BJ (cell line): ENCODE results near the gene AGT. TPM values are rescaled to one million over a fixed set of nuclear protein-coding genes. Genes with fewer than 3 reads are reported as not detected.

Experiments used
- CTCF ChIA-PET: fragments of 350-600 bp; formaldehyde crosslinking; extraction: SDS; loops from one replicate; lab custom pipeline; 2021; ENCODE audit warnings: antibody characterized with exemption, inconsistent platforms; lab: Yijun Ruan, JAX
- POLR2A ChIA-PET: fragments of 300-600 bp; sonication (Branson Sonifier 250); formaldehyde crosslinking; extraction: SDS; loops from one replicate; lab custom pipeline; 2021; ENCODE audit warnings: antibody characterized with exemption; lab: Charles Lee
- DNase-seq: peaks from one replicate; pipeline ENCODE4 v3.0.0-alpha.2; 2011; ENCODE audit warnings: low read depth
- H3K27me3 ChIP-seq: 2 replicates; pipeline ENCODE4 v1.6.0; 2011; ENCODE audit warnings: low read length; ENCODE audit not compliant: control insufficient read depth, insufficient read depth
- H3K36me3 ChIP-seq: 2 replicates; pipeline ENCODE4 v1.5.1; 2011; ENCODE audit warnings: low read length; ENCODE audit not compliant: control insufficient read depth, insufficient read depth
- H3K4me3 ChIP-seq: 2 replicates; pipeline ENCODE4 v1.5.1; 2011; ENCODE audit warnings: low read depth, mild to moderate bottlenecking, control low read depth, low read length
- CTCF ChIP-seq: IDR thresholded peaks from 2 replicates; pipeline ENCODE4 v1.5.1; 2011; ENCODE audit warnings: low read depth, mild to moderate bottlenecking, control low read depth, inconsistent platforms, low read length, moderate library complexity; ENCODE audit not compliant: insufficient read depth
- polyA plus RNA-seq: library from polyadenylated mRNA; depleted of rRNA; stranded (reverse); fragments of >200 nt; gene quantifications from 2 replicates; pipeline ENCODE4 v1.2.3, GENCODE V29; 2011

AGT gene
- polyA plus RNA-seq, 1 experiment, result 4.1 TPM

- H3K36me3 ChIP-seq, result no peaks in the 10 kb centered on the region
- no peak overlapping the region for H3K4me3 ChIP-seq
- 0 out of 2 replicates have a peak, but pooled peaks cover 3% of the 10 kb centered on the region for H3K27me3 ChIP-seq
- TF ChIP-seq CTCF, result no peak
- no peak for DNase-seq
- ChIA-PET POLR2A (no interaction called here), CTCF (no interaction called here)
These were observed 39.3 kb upstream of the AGT start for GRCh38 chr1:230753191-230753585.

GRCh38 chr1:230752407-230752806, 38.5 kb upstream of the AGT start:
- CTCF ChIA-PET, result no interaction called here

GRCh38 chr1:230750986-230751625, 37.2 kb upstream of the AGT start:
- ChIA-PET POLR2A (no interaction called here), CTCF (no interaction called here)
- no peaks in the 10 kb centered on the region for H3K36me3 ChIP-seq
- no peak for DNase-seq
- no peak overlapping the region for H3K4me3 ChIP-seq
- H3K27me3 ChIP-seq, result 0 out of 2 replicates have a peak, but pooled peaks cover 3% of the 10 kb centered on the region
- no peak for TF ChIP-seq CTCF

More at GRCh38 chr1:230752407-230752806, 38.5 kb upstream of the AGT start:
- H3K27me3 ChIP-seq, result 0 out of 2 replicates have a peak, but pooled peaks cover 3% of the 10 kb centered on the region
- POLR2A ChIA-PET, result no interaction called here
- no peaks in the 10 kb centered on the region for H3K36me3 ChIP-seq
- no peak overlapping the region for H3K4me3 ChIP-seq
- no peak for TF ChIP-seq CTCF
- DNase-seq, result no peak

- CTCF ChIA-PET, result no interaction called here
- TF ChIP-seq CTCF, result no peak
- POLR2A ChIA-PET, result no interaction called here
These were observed 36.7 kb upstream of the AGT start for GRCh38 chr1:230750576-230750975.

GRCh38 chr1:230749635-230750034, 35.7 kb upstream of the AGT start:
- no peak overlapping the region for H3K4me3 ChIP-seq
- H3K36me3 ChIP-seq, result no peaks in the 10 kb centered on the region
- peaks cover 5% of the 10 kb centered on the region; the same call in 1 of the 2 replicates for H3K27me3 ChIP-seq
- CTCF ChIA-PET, result no interaction called here
- TF ChIP-seq CTCF, result no peak
- DNase-seq, result no peak
- POLR2A ChIA-PET, result no interaction called here

More at GRCh38 chr1:230750576-230750975, 36.7 kb upstream of the AGT start:
- DNase-seq, result no peak
- Histone ChIP-seq H3K27me3 (0 out of 2 replicates have a peak, but pooled peaks cover 3% of the 10 kb centered on the region), H3K4me3 (no peak overlapping the region), H3K36me3 (no peaks in the 10 kb centered on the region)
